ENCODE data around the gene LGR5.
A peak's percentile ranks its signal among the peaks of the same experiment; 100 is the strongest.

Gene LGR5

GRCh38 chr12:71440345-71440762 lies 756 bp downstream of the LGR5 start:
- no peak for DNase-seq

- no peak for DNase-seq
These were observed 1.5 kb downstream of the LGR5 start for GRCh38 chr12:71440763-71441748.

- no peak for DNase-seq
These were observed 2.4 kb downstream of the LGR5 start for GRCh38 chr12:71441836-71442566.

GRCh38 chr12:71442567-71442931 lies 3.0 kb downstream of the LGR5 start:
- DNase-seq, result no peak

GRCh38 chr12:71445071-71445470 lies 5.5 kb downstream of the LGR5 start:
- DNase-seq, result no peak

GRCh38 chr12:71447691-71448132 lies 8.1 kb downstream of the LGR5 start:
- no peak for DNase-seq

GRCh38 chr12:71448150-71448581 lies 8.6 kb downstream of the LGR5 start:
- no peak for DNase-seq

- no peak for DNase-seq
These were observed 9.9 kb downstream of the LGR5 start for GRCh38 chr12:71449373-71450070.

- no peak for DNase-seq
These were observed 12.4 kb downstream of the LGR5 start for GRCh38 chr12:71452006-71452405.

GRCh38 chr12:71455028-71455737 lies 15.6 kb downstream of the LGR5 start:
- no peak for DNase-seq

GRCh38 chr12:71456316-71456715 lies 16.7 kb downstream of the LGR5 start:
- peak; percentile 8 for DNase-seq

GRCh38 chr12:71456990-71457389 lies 17.4 kb downstream of the LGR5 start:
- DNase-seq, result no peak

GRCh38 chr12:71460318-71460717 lies 20.7 kb downstream of the LGR5 start:
- DNase-seq, result no peak

- DNase-seq, result no peak
These were observed 21.4 kb downstream of the LGR5 start for GRCh38 chr12:71460850-71461609.

- DNase-seq, result no peak
These were observed 22.3 kb downstream of the LGR5 start for GRCh38 chr12:71461787-71462328.

GRCh38 chr12:71465796-71466195 lies 26.2 kb downstream of the LGR5 start:
- no peak for DNase-seq

GRCh38 chr12:71469258-71469750 lies 29.7 kb downstream of the LGR5 start:
- no peak for DNase-seq

GRCh38 chr12:71472441-71472911 lies 32.9 kb downstream of the LGR5 start:
- DNase-seq, result no peak

- DNase-seq, result no peak
These were observed 35.2 kb downstream of the LGR5 start for GRCh38 chr12:71474791-71475190.

- DNase-seq, result peak; percentile 7
These were observed 35.7 kb downstream of the LGR5 start for GRCh38 chr12:71475280-71475679.

GRCh38 chr12:71476513-71476912 lies 36.9 kb downstream of the LGR5 start:
- no peak for DNase-seq
